Measurements from ENCODE around the gene GRK4.

DNA sequence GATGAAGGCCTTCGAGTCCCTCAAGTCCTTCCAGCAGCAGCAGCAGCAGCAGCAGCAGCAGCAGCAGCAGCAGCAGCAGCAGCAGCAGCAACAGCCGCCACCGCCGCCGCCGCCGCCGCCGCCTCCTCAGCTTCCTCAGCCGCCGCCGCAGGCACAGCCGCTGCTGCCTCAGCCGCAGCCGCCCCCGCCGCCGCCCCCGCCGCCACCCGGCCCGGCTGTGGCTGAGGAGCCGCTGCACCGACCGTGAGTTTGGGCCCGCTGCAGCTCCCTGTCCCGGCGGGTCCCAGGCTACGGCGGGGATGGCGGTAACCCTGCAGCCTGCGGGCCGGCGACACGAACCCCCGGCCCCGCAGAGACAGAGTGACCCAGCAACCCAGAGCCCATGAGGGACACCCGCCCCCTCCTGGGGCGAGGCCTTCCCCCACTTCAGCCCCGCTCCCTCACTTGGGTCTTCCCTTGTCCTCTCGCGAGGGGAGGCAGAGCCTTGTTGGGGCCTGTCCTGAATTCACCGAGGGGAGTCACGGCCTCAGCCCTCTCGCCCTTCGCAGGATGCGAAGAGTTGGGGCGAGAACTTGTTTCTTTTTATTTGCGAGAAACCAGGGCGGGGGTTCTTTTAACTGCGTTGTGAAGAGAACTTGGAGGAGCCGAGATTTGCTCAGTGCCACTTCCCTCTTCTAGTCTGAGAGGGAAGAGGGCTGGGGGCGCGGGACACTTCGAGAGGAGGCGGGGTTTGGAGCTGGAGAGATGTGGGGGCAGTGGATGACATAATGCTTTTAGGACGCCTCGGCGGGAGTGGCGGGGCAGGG is 111.7 kb downstream of the GRK4 start:
- no peak for TF ChIP-seq CTCF (IDR thresholded peaks at IDR 0.05)
- TF ChIP-seq ZFX (IDR thresholded peaks at IDR 0.05; ENCODE audit: borderline replicate concordance) = no peak

All from 22Rv1 (cell line).